ENCODE measurements around the gene PCDHA10. TPM values are rescaled to one million over a fixed set of nuclear protein-coding genes. Genes with fewer than 3 reads are reported as not detected.
"Not testable (repeated sequence)": the region's sequence is repeated elsewhere in the genome, so short reads cannot be mapped to it uniquely, and the experiment has no call there.

PCDHA10 gene
- total and polyA plus RNA-seq, 2 experiments from 2014 or later, result 10.2 to 14.4 TPM

DNA sequence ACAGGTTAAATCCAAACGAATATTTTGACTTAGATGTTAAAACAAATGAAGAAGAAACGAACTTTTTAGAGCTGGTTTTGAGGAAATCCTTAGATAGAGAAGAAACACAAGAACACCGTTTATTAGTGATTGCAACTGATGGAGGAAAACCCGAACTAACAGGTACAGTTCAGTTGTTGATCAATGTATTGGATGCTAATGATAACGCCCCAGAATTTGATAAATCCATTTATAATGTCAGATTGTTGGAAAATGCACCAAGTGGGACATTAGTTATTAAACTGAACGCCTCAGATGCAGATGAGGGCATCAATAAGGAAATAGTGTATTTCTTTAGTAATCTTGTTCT is 33.4 kb upstream of the PCDHA10 start:
- Histone ChIP-seq H3K4me3 (no peak overlapping the region), H3K27ac (no peak overlapping the region), H3K4me1 (ENCODE audit: low read depth) (no peaks in the 10 kb centered on the region), H3K36me3 (no peaks in the 10 kb centered on the region), H3K27me3 (no peaks in the 10 kb centered on the region), H3K9me3 (ENCODE audit: low read depth) (no peaks in the 10 kb centered on the region)
- no peak for DNase-seq (ENCODE audit: low read depth in 1 of 2, low spot score in 1 of 2)
- TF ChIP-seq, protein P1, sequence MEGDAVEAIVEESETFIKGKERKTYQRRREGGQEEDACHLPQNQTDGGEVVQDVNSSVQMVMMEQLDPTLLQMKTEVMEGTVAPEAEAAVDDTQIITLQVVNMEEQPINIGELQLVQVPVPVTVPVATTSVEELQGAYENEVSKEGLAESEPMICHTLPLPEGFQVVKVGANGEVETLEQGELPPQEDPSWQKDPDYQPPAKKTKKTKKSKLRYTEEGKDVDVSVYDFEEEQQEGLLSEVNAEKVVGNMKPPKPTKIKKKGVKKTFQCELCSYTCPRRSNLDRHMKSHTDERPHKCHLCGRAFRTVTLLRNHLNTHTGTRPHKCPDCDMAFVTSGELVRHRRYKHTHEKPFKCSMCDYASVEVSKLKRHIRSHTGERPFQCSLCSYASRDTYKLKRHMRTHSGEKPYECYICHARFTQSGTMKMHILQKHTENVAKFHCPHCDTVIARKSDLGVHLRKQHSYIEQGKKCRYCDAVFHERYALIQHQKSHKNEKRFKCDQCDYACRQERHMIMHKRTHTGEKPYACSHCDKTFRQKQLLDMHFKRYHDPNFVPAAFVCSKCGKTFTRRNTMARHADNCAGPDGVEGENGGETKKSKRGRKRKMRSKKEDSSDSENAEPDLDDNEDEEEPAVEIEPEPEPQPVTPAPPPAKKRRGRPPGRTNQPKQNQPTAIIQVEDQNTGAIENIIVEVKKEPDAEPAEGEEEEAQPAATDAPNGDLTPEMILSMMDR (IDR thresholded peaks at IDR 0.05; ENCODE audit: low read depth, low read length), result no peak

DNA sequence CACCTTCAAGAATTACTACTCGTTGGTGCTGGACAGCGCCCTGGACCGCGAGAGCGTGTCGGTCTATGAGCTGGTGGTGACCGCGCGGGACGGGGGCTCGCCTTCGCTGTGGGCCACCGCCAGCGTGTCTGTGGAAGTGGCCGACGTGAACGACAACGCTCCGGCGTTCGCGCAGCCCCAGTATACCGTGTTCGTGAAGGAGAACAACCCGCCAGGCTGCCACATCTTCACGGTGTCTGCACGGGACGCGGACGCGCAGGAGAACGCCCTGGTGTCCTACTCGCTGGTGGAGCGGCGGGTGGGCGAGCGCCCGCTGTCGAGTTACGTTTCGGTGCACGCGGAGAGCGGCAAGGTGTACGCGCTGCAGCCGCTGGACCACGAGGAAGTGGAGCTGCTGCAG is 32.7 kb upstream of the PCDHA10 start:
- not testable (repeated sequence) for DNase-seq (ENCODE audit: low read depth in 1 of 2, low spot score in 1 of 2); H3K27ac ChIP-seq; H3K36me3 ChIP-seq; H3K4me1 ChIP-seq (ENCODE audit: low read depth); H3K9me3 ChIP-seq (ENCODE audit: low read depth); H3K4me3 ChIP-seq; H3K27me3 ChIP-seq

DNA sequence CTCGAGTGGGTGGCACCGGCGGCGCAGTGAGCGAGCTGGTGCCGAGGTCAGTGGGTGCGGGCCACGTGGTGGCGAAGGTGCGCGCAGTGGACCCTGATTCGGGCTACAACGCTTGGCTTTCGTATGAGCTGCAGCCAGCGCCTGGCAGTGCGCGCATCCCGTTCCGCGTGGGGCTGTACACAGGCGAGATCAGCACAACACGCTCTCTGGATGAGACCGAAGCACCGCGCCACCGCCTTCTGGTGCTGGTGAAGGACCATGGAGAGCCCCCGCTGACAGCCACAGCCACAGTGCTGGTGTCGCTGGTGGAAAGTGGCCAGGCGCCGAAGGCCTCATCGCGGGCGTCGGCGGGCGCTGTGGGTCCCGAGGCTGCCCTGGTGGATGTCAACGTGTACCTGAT is 32.2 kb upstream of the PCDHA10 start:
- no peaks in the 10 kb centered on the region for H3K9me3 ChIP-seq (ENCODE audit: low read depth)
- no peaks in the 10 kb centered on the region for H3K27me3 ChIP-seq
- H3K36me3 ChIP-seq, result no peaks in the 10 kb centered on the region
- H3K4me3 ChIP-seq, result no peak overlapping the region
- H3K27ac ChIP-seq, result no peak overlapping the region
- no peaks in the 10 kb centered on the region for H3K4me1 ChIP-seq (ENCODE audit: low read depth)
- no peak for DNase-seq (ENCODE audit: low read depth in 1 of 2, low spot score in 1 of 2)
- TF ChIP-seq, protein P1 (IDR thresholded peaks at IDR 0.05; ENCODE audit: low read depth, low read length), result no peak

DNA sequence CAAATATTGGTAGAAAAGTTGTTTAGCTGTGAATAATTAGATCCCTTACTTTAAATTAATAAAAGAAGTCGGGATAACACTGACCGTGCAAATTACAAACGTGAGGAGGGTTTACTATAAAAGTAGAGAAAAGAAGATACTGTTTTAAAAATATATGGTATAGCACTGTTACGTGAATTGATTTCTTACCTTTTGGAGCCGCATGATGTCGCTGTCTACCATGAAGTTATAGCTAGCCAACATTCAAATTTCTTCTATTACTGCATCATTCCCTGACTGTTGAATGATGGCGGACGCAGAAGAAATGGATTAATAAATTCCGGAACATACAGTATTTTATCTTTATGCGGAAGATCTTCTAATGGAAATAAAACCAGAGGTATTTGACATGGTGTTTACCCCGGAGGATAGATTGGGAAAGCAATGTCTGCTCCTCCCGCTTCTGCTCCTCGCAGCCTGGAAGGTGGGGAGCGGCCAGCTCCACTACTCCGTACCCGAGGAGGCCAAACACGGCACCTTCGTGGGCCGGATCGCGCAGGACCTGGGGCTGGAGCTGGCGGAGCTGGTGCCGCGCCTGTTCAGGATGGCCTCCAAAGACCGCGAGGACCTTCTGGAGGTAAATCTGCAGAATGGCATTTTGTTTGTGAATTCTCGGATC is 27.9 kb upstream of the PCDHA10 start, which contains the start of gene PCDHA6:
Gene PCDHA6, plus strand, starts transcription at position 257 of the 658 bp plus-strand sequence. Its CDS starts 132 bp downstream, at position 389.
- DNase-seq (ENCODE audit: low read depth in 1 of 2, low spot score in 1 of 2), result peak in 1 of 2 donors; percentile 47
- Histone ChIP-seq H3K9me3 (ENCODE audit: low read depth) (no peaks in the 10 kb centered on the region), H3K4me1 (ENCODE audit: low read depth) (no peaks in the 10 kb centered on the region), H3K36me3 (no peaks in the 10 kb centered on the region), H3K27ac (no peak within 1 kb of the TSS), H3K27me3 (no peaks in the 10 kb centered on the region), H3K4me3 (peak within 1 kb of the TSS; percentile 51)
- TF ChIP-seq, protein P1 (IDR thresholded peaks at IDR 0.05; ENCODE audit: low read depth, low read length), result no peak

DNA sequence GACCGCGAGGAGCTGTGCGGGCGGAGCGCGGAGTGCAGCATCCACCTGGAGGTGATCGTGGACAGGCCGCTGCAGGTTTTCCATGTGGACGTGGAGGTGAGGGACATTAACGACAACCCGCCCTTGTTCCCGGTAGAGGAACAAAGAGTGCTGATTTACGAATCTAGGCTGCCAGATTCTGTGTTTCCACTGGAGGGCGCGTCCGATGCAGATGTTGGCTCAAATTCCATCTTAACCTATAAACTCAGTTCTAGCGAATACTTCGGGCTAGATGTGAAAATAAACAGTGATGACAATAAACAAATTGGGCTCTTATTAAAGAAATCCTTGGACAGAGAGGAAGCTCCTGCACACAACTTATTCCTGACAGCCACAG is 27.3 kb upstream of the PCDHA10 start:
- no peaks in the 10 kb centered on the region for H3K27me3 ChIP-seq
- H3K36me3 ChIP-seq, result no peaks in the 10 kb centered on the region
- peak overlapping the region; percentile 51 for H3K4me3 ChIP-seq
- peak in 1 of 2 donors; percentile 31 for DNase-seq (ENCODE audit: low read depth in 1 of 2, low spot score in 1 of 2)
- no peak overlapping the region for H3K27ac ChIP-seq
- TF ChIP-seq, protein P1 (IDR thresholded peaks at IDR 0.05; ENCODE audit: low read depth, low read length), result no peak
- no peaks in the 10 kb centered on the region for H3K4me1 ChIP-seq (ENCODE audit: low read depth)
- no peaks in the 10 kb centered on the region for H3K9me3 ChIP-seq (ENCODE audit: low read depth)

DNA sequence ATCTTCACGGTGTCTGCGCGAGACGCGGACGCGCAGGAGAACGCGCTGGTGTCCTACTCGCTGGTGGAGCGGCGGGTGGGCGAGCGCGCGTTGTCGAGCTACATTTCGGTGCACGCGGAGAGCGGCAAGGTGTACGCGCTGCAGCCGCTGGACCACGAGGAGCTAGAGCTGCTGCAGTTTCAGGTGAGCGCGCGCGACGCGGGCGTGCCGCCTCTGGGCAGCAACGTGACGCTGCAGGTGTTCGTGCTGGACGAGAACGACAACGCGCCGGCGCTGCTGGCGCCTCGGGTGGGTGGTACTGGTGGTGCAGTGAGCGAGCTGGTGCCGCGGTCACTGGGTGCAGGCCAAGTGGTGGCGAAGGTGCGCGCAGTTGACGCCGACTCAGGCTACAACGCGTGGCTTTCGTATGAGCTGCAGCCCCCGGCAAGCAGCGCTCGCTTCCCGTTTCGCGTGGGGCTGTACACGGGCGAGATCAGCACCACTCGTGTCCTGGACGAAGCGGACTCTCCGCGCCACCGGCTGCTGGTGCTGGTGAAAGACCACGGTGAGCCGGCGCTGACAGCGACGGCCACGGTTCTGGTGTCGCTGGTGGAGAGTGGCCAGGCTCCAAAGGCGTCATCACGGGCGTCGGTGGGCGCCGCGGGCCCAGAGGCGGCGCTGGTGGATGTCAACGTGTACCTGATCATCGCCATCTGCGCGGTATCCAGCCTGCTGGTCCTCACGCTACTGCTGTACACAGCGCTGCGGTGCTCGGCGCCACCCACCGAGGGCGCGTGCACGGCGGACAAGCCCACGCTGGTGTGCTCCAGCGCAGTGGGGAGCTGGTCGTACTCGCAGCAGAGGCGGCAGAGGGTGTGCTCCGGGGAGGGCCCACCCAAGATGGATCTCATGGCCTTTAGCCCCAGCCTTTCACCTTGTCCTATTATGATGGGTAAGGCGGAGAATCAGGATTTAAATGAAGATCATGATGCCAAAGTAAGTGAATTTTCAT is 25.9 kb upstream of the PCDHA10 start:
- H3K4me3 ChIP-seq; DNase-seq (ENCODE audit: low read depth in 1 of 2, low spot score in 1 of 2); H3K27me3 ChIP-seq; H3K4me1 ChIP-seq (ENCODE audit: low read depth); H3K36me3 ChIP-seq; H3K9me3 ChIP-seq (ENCODE audit: low read depth); H3K27ac ChIP-seq: not testable (repeated sequence)
